IMR-90 (cell line): ENCODE measurements around the gene ZEB2. TPM values are rescaled to one million over a fixed set of nuclear protein-coding genes. Genes with fewer than 3 reads are reported as not detected.

Source experiments
- ATAC-seq: fragments of 200-7000 bp; cut with Tn5 transposase; 2 replicates; pipeline ENCODE4 v1.9.1; 2020; ENCODE audit warnings: low read depth, mild to moderate bottlenecking, moderate library complexity
- BruUV-seq: library from RNA; stranded (reverse); fragments of 400-500 nt; replicated peaks from 2 replicates; lab custom pipeline; 2021; lab: Mats Ljungman, UMichigan
- CTCF ChIA-PET: fragments of 300-600 bp; formaldehyde crosslinking; extraction: SDS; loops from one replicate; lab custom pipeline; 2021; ENCODE audit warnings: antibody characterized with exemption; lab: Yijun Ruan, JAX
- POLR2A ChIA-PET: fragments of 300-600 bp; sonication (Branson Sonifier 250); formaldehyde crosslinking; loops from one replicate; lab custom pipeline; 2022; ENCODE audit warnings: antibody characterized with exemption; ENCODE audit not compliant: unreplicated experiment; lab: Charles Lee
- DNase-seq: peaks from one replicate; pipeline ENCODE4 v3.0.0; 2013
- H2AFZ ChIP-seq: replicated peaks from 2 replicates; pipeline ENCODE3; 2013; ENCODE audit warnings: low read length, mild to moderate bottlenecking; ENCODE audit not compliant: poor library complexity
- H2AK5ac ChIP-seq: 2 replicates; pipeline ENCODE4 v1.6.1; 2013; ENCODE audit warnings: low read depth, low read length, inconsistent platforms
- H2AK9ac ChIP-seq: replicated peaks from 2 replicates; pipeline ENCODE3; 2013; ENCODE audit warnings: mild to moderate bottlenecking, low read depth, low read length, moderate library complexity; ENCODE audit not compliant: poor library complexity
- H2BK120ac ChIP-seq: 2 replicates; pipeline ENCODE4 v1.6.1; 2013; ENCODE audit warnings: low read depth, low read length, inconsistent platforms
- H2BK15ac ChIP-seq: 3 replicates; pipeline ENCODE4 v1.6.1; 2013; ENCODE audit warnings: low read depth, low read length, inconsistent platforms
- H2BK20ac ChIP-seq: 2 replicates; pipeline ENCODE4 v1.6.1; 2013; ENCODE audit warnings: low read depth, mild to moderate bottlenecking, inconsistent platforms, low read length, moderate library complexity
- H2BK5ac ChIP-seq: 2 replicates; pipeline ENCODE4 v1.6.1; 2013; ENCODE audit warnings: mild to moderate bottlenecking, low read depth, low read length, inconsistent platforms; ENCODE audit not compliant: poor library complexity, severe bottlenecking
- H3K14ac ChIP-seq: replicated peaks from 2 replicates; pipeline ENCODE4 v1.6.1; 2013; ENCODE audit warnings: low read depth, low read length, inconsistent platforms
- H3K18ac ChIP-seq: 2 replicates; pipeline ENCODE4 v1.6.1; 2013; ENCODE audit warnings: low read depth, low read length, control low read depth
- H3K23ac ChIP-seq: 2 replicates; pipeline ENCODE4 v1.6.1; 2013; ENCODE audit warnings: low read depth, low read length, inconsistent platforms
- H3K27ac ChIP-seq: 2 replicates; pipeline ENCODE4 v1.5.1; 2013; ENCODE audit warnings: mild to moderate bottlenecking, control low read depth, low read length; ENCODE audit not compliant: insufficient read depth
- H3K27me3 ChIP-seq: 2 replicates; pipeline ENCODE4 v1.6.1; 2013; ENCODE audit warnings: low read length; ENCODE audit not compliant: control insufficient read depth, insufficient read depth
- H3K36me3 ChIP-seq: 2 replicates; pipeline ENCODE4 v1.6.1; 2013; ENCODE audit warnings: low read length, mixed read lengths; ENCODE audit not compliant: control insufficient read depth, insufficient read depth
- H3K4ac ChIP-seq: 2 replicates; pipeline ENCODE4 v1.6.1; 2013; ENCODE audit warnings: low read depth, low read length, inconsistent platforms
- H3K4me1 ChIP-seq: 2 replicates; pipeline ENCODE4 v1.6.1; 2013; ENCODE audit warnings: low read length, mixed read lengths; ENCODE audit not compliant: control insufficient read depth, insufficient read depth
- H3K4me2 ChIP-seq: 2 replicates; pipeline ENCODE4 v1.6.1; 2013; ENCODE audit warnings: low read depth, mild to moderate bottlenecking, control low read depth, low read length, moderate library complexity
- H3K4me3 ChIP-seq: 2 replicates; pipeline ENCODE4 v1.5.1; 2013; ENCODE audit warnings: low read depth, mild to moderate bottlenecking, control low read depth, low read length, moderate library complexity; ENCODE audit not compliant: insufficient read depth
- H3K56ac ChIP-seq: 2 replicates; pipeline ENCODE4 v1.6.1; 2013; ENCODE audit warnings: low read length, inconsistent platforms; ENCODE audit not compliant: insufficient read depth; ENCODE audit errors: extremely low read depth
- H3K79me1 ChIP-seq, 2 experiments: 2 replicates each; pipeline ENCODE4 v1.6.1; 2013; ENCODE audit warnings: low read length in 2 of 2, inconsistent platforms in 1 of 2, low read depth in 1 of 2
- H3K9ac ChIP-seq: 2 replicates; pipeline ENCODE4 v1.6.1; 2013; ENCODE audit warnings: low read depth, low read length, control low read depth
- H3K9me1 ChIP-seq: 2 replicates; pipeline ENCODE4 v1.6.1; 2013; ENCODE audit warnings: low read length, inconsistent platforms; ENCODE audit not compliant: insufficient read depth
- H3K9me3 ChIP-seq: 2 replicates; pipeline ENCODE4 v1.6.1; 2013; ENCODE audit warnings: low read length; ENCODE audit not compliant: control insufficient read depth, insufficient read depth
- H4K20me1 ChIP-seq: 2 replicates; pipeline ENCODE4 v1.6.1; 2013; ENCODE audit warnings: low read length, inconsistent platforms; ENCODE audit not compliant: insufficient read depth
- H4K5ac ChIP-seq: 2 replicates; pipeline ENCODE4 v1.6.1; 2013; ENCODE audit warnings: mild to moderate bottlenecking, low read depth, low read length, control low read depth
- H4K8ac ChIP-seq, 2 experiments: 2 replicates each; pipeline ENCODE4 v1.6.1; 2013; ENCODE audit warnings: low read depth in 2 of 2, low read length in 2 of 2, control low read depth in 1 of 2, inconsistent platforms in 1 of 2
- H4K91ac ChIP-seq: 2 replicates; pipeline ENCODE4 v1.6.1; 2013; ENCODE audit warnings: low read depth, low read length, inconsistent platforms; ENCODE audit not compliant: insufficient read depth
- BHLHE40 ChIP-seq: fragments of 150-350 bp; IDR thresholded peaks from 2 replicates; pipeline ENCODE4 v1.6.1; 2016; ENCODE audit warnings: mild to moderate bottlenecking, low read depth, low read length
- CEBPB ChIP-seq: IDR thresholded peaks from 2 replicates; pipeline ENCODE4 v1.6.1; 2012; ENCODE audit warnings: low read depth, low read length, improper control_type of control experiment
- CHD1 ChIP-seq: IDR thresholded peaks from 2 replicates; pipeline ENCODE4 v1.6.1; 2012; ENCODE audit warnings: low read depth, low read length, improper control_type of control experiment
- FOS ChIP-seq: fragments of 150-350 bp; IDR thresholded peaks from 2 replicates; pipeline ENCODE4 v1.6.1; 2016; ENCODE audit warnings: low read depth, low read length
- MAFK ChIP-seq: IDR thresholded peaks from 2 replicates; pipeline ENCODE4 v1.6.1; 2012; ENCODE audit warnings: low read depth, low read length, improper control_type of control experiment
- NFE2L2 ChIP-seq: fragments of 150-350 bp; IDR thresholded peaks from 2 replicates; pipeline ENCODE4 v1.6.1; 2016; ENCODE audit warnings: low read depth, mild to moderate bottlenecking, low read length
- RCOR1 ChIP-seq: IDR thresholded peaks from 2 replicates; pipeline ENCODE4 v1.6.1; 2012; ENCODE audit warnings: mild to moderate bottlenecking, low read length, improper control_type of control experiment; ENCODE audit not compliant: insufficient replicate concordance
- WGBS, 2 experiments: methylation state at CpG; one replicate each; pipeline versions ENCODE4 v1.1.5 to v1.1.7; 2013; ENCODE audit warnings: missing lambda C conversion rate in 2 of 2; ENCODE audit not compliant: insufficient read length in 1 of 2; ENCODE audit errors: extremely low coverage in 2 of 2; 5-methylcytosine and 5-hydroxymethylcytosine counted together
- dilution Hi-C: fragments of 300-500 bp; cut with HindIII; formaldehyde crosslinking; loops from one replicate; pipeline ENCODE4 v1.14.3; 2018; ENCODE audit warnings: low sequenced_read_pairs; ENCODE audit not compliant: unreplicated experiment
- in situ Hi-C: fragments of 300-500 bp; cut with MboI; formaldehyde crosslinking; loops from 3 replicates; pipeline ENCODE4 v1.14.3; 2019; ENCODE audit warnings: low sequenced_read_pairs, inconsistent platforms, mixed read lengths
- intact Hi-C: fragments of 100-400 bp; cut with micrococcal nuclease; formaldehyde crosslinking; loops from 2 replicates; pipeline ENCODE4 v1.10.0; 2022
- polyA plus RNA-seq, 3 experiments: library from polyadenylated mRNA; depleted of rRNA; stranded (reverse); fragments of >200 nt; gene quantifications; 2 replicates each; pipeline ENCODE4 v1.2.3, GENCODE V29; 2012; ENCODE audit warnings: low replicate concordance in 1 of 3
- total RNA-seq: library from RNA; depleted of rRNA; stranded (reverse); fragments of >200 nt; gene quantifications from 2 replicates; pipeline ENCODE4 v1.2.3, GENCODE V29; 2012
- TF ChIP-seq, protein P1 (sequence below): conservative IDR thresholded peaks from 2 replicates; pipeline ENCODE4 v1.5.1; 2012; ENCODE audit warnings: mild to moderate bottlenecking, low read depth, low read length, improper control_type of control experiment
- TF ChIP-seq, protein P2 (sequence below): fragments of 150-350 bp; IDR thresholded peaks from 2 replicates; pipeline ENCODE4 v1.6.1; 2016; ENCODE audit warnings: low read depth, mild to moderate bottlenecking, low read length, moderate library complexity, borderline replicate concordance

ZEB2 gene
- total and polyA plus RNA-seq, 2 of the 4 experiments (the other 2 are of a cell fraction): 22.4 to 50.9 TPM

DNA sequence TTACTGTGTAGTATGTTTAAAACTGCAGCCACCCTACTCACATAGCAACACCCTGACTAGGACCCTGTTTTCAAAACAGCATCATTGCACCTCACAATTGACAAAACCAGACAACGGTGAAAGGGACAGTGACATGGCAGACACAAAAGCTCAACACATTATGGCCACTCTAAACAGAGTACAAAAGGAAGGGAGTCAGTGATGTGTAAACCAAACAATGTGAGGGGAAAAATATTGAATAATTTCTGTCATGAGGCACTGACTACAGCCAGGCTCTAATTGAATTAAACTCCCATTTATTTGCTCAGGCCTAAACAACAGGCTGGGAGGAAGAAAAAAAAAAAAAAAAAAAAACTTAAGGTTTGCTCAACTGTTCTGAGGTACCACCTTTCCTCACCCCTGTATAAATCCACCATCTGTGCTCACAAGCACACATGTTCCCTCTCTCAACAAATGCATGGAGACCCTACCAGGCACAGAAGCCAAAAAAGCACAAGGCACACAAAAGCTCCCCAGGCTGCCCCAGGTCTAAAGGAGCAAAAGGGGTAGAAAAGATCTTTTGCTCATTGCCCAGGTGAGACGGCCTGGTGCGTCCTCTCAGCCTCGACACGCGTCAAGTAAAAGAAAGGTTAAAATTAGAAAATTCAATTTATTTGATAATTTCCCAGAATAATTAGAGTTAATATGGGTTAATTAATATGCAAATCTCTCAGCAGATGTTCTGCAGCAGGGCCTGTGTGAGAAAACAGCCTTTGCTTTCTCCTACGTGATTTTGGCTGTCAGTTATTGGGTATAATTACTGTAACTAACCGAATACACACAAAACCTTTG is 80.9 kb downstream of the ZEB2 start:
- Histone ChIP-seq H2AK9ac (no peak overlapping the region), H3K18ac (peak overlapping the region; percentile 44; the same call in 1 of the 2 replicates), H3K36me3 (0 out of 2 replicates have a peak, but pooled peaks cover 4% of the 10 kb centered on the region), H2BK120ac (no peak overlapping the region), H4K5ac (no peak overlapping the region; the same call in 1 of the 2 replicates), H3K4ac (no peak overlapping the region), H2AFZ (no peak overlapping the region), H2BK20ac (no peak overlapping the region), H3K79me1 (peaks cover 36 to 38% of the 10 kb centered on the region in 2 experiments), H3K4me1 (peaks cover 4% of the 10 kb centered on the region), H3K9me1 (peaks cover 3% of the 10 kb centered on the region; the same call in 1 of the 2 replicates), H3K9ac (no peak overlapping the region), H3K23ac (no peak overlapping the region), H3K9me3 (no peaks in the 10 kb centered on the region), H4K91ac (no peak overlapping the region), H3K56ac (no peak overlapping the region), H2AK5ac (no peak overlapping the region), H3K27me3 (no peaks in the 10 kb centered on the region), H2BK15ac (no peak overlapping the region), H3K4me2 (no peak overlapping the region), H2BK5ac (no peak overlapping the region), H3K27ac (no peak overlapping the region), H3K4me3 (no peak overlapping the region), H3K14ac (no peak overlapping the region), H4K8ac (peak overlapping the region in 1 of 2 experiments; percentile 39; a peak in 1 of 4 replicates), H4K20me1 (peaks cover 5% of the 10 kb centered on the region; the same call in 1 of the 2 replicates)
- dilution Hi-C loops: no loop called here
- DNase-seq (no peak), ATAC-seq (no peak)
- no TSS peak for BruUV-seq
- ChIA-PET POLR2A (no interaction called here), CTCF (interaction anchor here (1.2 kb wide), 1 partner anchor 10 kb away, joined by 4 read pairs; no protein-coding TSS in a partner anchor)
- TF ChIP-seq BHLHE40: no peak
- TF ChIP-seq, protein P1, sequence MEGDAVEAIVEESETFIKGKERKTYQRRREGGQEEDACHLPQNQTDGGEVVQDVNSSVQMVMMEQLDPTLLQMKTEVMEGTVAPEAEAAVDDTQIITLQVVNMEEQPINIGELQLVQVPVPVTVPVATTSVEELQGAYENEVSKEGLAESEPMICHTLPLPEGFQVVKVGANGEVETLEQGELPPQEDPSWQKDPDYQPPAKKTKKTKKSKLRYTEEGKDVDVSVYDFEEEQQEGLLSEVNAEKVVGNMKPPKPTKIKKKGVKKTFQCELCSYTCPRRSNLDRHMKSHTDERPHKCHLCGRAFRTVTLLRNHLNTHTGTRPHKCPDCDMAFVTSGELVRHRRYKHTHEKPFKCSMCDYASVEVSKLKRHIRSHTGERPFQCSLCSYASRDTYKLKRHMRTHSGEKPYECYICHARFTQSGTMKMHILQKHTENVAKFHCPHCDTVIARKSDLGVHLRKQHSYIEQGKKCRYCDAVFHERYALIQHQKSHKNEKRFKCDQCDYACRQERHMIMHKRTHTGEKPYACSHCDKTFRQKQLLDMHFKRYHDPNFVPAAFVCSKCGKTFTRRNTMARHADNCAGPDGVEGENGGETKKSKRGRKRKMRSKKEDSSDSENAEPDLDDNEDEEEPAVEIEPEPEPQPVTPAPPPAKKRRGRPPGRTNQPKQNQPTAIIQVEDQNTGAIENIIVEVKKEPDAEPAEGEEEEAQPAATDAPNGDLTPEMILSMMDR: no peak
- TF ChIP-seq NFE2L2: no peak
- no peak for TF ChIP-seq CHD1
- no peak for TF ChIP-seq MAFK
- TF ChIP-seq CEBPB: no peak
- TF ChIP-seq, protein P2, sequence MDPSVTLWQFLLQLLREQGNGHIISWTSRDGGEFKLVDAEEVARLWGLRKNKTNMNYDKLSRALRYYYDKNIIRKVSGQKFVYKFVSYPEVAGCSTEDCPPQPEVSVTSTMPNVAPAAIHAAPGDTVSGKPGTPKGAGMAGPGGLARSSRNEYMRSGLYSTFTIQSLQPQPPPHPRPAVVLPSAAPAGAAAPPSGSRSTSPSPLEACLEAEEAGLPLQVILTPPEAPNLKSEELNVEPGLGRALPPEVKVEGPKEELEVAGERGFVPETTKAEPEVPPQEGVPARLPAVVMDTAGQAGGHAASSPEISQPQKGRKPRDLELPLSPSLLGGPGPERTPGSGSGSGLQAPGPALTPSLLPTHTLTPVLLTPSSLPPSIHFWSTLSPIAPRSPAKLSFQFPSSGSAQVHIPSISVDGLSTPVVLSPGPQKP: no peak
- TF ChIP-seq FOS: no peak
- TF ChIP-seq RCOR1: no peak
- WGBS, 2 experiments: no CpG with 5 or more reads among the region's 8 CpGs
- intact Hi-C loops: no loop called here
- in situ Hi-C loops: no loop called here
